ENCODE data around the gene ZSCAN25. TPM values are rescaled to one million over a fixed set of nuclear protein-coding genes. Genes with fewer than 3 reads are reported as not detected.
"Not testable (repeated sequence)": the region's sequence is repeated elsewhere in the genome, so short reads cannot be mapped to it uniquely, and the experiment has no call there.

Gene ZSCAN25
- total RNA-seq, 1 donor from 2014 or later = 10.3 TPM

DNA sequence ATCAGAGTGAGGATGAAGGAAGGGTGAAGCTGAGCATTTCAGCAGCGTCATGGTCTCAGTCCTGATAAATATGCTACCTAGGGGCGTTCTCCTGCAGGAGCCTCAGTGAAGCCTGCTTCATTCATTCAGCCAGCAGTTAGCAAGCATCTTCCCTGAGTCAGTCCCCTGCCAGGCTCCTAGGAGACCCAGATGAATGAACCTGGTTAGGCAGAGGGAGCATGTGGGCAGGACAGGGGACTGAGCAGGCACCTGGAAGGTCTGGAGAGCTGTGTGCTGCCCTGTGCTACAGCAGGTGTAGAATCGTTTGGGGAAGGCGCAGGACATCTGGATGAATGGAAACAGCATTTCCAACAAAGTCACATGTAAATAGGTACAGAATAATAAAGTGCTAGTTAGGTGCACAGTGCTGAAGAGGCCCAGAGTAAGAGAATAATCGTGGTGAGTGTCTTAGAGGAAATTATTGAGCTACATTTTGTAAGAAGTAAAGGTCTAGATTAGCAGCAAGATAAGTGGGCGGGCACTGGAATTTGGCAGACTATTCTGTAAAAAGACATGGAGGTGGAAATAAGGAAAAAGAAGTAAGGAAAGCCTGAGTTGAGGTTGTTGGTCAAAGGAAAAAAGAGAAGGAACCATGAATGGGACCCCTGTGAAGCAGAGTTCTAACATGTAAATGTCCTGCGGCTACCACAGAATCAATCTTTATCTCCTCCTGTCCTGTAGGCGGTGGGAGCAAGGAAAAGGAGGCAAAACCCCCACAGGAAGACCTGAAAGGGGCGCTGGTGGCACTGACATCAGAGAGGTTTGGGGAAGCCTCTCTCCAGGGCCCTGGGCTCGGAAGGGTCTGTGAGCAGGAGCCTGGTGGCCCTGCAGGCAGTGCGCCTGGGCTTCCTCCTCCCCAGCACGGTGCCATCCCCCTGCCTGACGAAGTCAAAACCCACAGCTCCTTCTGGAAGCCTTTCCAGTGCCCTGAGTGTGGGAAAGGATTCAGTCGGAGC lies 12.0 kb downstream of the ZSCAN25 start:
- intact Hi-C loops (cut with DNase I) = no loop called here

DNA sequence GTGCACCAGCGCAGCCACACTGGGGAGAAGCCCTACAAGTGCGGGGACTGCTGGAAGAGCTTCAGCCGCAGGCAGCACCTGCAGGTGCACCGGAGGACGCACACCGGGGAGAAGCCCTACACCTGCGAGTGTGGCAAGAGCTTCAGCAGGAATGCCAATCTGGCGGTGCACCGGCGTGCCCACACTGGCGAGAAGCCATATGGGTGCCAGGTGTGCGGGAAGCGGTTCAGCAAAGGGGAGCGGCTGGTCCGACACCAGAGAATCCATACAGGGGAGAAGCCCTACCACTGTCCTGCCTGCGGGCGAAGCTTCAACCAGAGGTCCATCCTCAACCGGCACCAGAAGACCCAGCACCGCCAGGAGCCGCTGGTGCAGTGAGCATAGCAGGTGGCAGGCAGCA lies 12.9 kb downstream of the ZSCAN25 start:
- no peak for DNase-seq (ENCODE audit: low spot score in 2 of 2)
- TF ChIP-seq, protein P1, sequence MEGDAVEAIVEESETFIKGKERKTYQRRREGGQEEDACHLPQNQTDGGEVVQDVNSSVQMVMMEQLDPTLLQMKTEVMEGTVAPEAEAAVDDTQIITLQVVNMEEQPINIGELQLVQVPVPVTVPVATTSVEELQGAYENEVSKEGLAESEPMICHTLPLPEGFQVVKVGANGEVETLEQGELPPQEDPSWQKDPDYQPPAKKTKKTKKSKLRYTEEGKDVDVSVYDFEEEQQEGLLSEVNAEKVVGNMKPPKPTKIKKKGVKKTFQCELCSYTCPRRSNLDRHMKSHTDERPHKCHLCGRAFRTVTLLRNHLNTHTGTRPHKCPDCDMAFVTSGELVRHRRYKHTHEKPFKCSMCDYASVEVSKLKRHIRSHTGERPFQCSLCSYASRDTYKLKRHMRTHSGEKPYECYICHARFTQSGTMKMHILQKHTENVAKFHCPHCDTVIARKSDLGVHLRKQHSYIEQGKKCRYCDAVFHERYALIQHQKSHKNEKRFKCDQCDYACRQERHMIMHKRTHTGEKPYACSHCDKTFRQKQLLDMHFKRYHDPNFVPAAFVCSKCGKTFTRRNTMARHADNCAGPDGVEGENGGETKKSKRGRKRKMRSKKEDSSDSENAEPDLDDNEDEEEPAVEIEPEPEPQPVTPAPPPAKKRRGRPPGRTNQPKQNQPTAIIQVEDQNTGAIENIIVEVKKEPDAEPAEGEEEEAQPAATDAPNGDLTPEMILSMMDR (IDR thresholded peaks at IDR 0.05) = no peak
- no peaks in the 10 kb centered on the region for H3K4me1 ChIP-seq
- intact Hi-C loops (cut with DNase I) = no loop called here
- no peaks in the 10 kb centered on the region for H3K27me3 ChIP-seq
- no peak overlapping the region for H3K27ac ChIP-seq
- peaks cover 50 to 76% of the 10 kb centered on the region in 2 donors for H3K36me3 ChIP-seq
- H3K9me3 ChIP-seq = no peaks in the 10 kb centered on the region
- H3K4me3 ChIP-seq = no peak overlapping the region

More for the DNA sequence above, 12.0 kb downstream of the ZSCAN25 start:
- Histone ChIP-seq H3K4me1 (no peaks in the 10 kb centered on the region), H3K36me3 (peaks cover 57 to 79% of the 10 kb centered on the region in 2 donors), H3K27me3 (no peaks in the 10 kb centered on the region), H3K4me3 (no peak overlapping the region), H3K9me3 (no peaks in the 10 kb centered on the region), H3K27ac (no peak overlapping the region)
- TF ChIP-seq, protein P1 (IDR thresholded peaks at IDR 0.05) = no peak
- no peak for DNase-seq (ENCODE audit: low spot score in 2 of 2)

DNA sequence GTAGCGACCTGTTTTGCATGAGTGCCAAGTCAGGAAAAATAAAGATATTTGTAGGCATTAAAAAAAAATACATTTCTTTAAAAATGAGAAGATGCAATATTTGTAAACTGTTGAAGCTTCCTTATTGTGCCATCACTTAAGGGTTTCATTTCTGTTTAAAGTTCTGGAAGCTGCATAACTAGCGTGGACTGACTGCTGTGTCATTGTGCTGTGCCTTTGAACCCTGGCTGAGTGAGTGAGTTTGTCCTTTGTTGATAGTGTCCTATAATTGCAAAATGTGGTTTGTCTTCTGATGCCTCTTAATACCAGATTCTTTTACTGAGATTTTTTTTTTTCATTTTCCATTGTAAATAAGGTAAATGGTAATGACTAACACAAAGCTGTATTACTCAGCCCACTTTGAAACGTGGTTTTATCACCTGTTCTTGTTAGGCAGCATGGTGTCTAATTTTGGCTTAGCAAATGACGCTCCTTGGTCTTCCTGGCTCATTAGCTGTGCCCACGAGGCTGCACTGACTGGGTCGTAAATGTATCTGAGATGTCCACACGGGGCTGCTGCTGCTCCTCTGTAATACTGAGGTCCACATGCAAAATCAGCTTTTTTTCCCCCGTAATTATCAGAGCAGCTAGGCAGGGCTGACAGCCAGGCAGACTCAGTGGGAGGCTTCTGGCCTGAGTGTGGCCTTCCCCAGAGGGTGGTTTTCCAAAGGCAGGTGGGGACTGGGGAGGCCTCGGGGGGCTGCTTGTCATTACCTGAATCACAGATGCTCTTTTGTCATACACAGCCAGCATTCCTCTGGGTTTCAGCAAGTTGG lies 14.8 kb downstream of the ZSCAN25 start:
- TF ChIP-seq, protein P1 (IDR thresholded peaks at IDR 0.05) = no peak
- H3K4me3 ChIP-seq = no peak overlapping the region
- H3K27me3 ChIP-seq = no peaks in the 10 kb centered on the region
- peaks cover 35 to 57% of the 10 kb centered on the region in 2 donors for H3K36me3 ChIP-seq
- intact Hi-C loops (cut with DNase I) = no loop called here
- no peak overlapping the region for H3K27ac ChIP-seq
- no peaks in the 10 kb centered on the region for H3K9me3 ChIP-seq
- H3K4me1 ChIP-seq = no peaks in the 10 kb centered on the region
- DNase-seq (ENCODE audit: low spot score in 2 of 2) = no peak

DNA sequence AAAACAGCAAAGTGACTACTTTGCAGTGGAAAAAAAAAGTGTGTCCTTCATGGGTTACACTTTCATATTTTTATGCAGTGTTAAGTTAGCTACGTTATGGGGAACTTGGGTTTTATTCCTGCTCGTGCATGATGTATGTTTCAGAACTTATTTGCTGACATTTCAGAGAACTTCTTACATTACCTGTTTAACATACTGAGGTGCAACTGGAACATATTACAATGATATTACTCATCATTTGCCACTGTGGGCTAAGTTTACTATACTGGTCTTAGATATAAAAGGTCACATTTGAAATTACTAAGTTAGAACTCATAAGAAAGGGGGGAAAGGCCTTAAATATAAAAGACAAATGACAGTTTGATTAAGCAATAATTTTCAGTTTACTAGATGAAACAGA lies 20.7 kb downstream of the ZSCAN25 start:
- intact Hi-C loops (cut with DNase I); H3K4me1 ChIP-seq; DNase-seq (ENCODE audit: low spot score in 2 of 2); H3K27ac ChIP-seq; H3K27me3 ChIP-seq; H3K9me3 ChIP-seq; H3K4me3 ChIP-seq: not testable (repeated sequence)
- peaks cover 5 to 23% of the 10 kb centered on the region in 2 donors for H3K36me3 ChIP-seq

DNA sequence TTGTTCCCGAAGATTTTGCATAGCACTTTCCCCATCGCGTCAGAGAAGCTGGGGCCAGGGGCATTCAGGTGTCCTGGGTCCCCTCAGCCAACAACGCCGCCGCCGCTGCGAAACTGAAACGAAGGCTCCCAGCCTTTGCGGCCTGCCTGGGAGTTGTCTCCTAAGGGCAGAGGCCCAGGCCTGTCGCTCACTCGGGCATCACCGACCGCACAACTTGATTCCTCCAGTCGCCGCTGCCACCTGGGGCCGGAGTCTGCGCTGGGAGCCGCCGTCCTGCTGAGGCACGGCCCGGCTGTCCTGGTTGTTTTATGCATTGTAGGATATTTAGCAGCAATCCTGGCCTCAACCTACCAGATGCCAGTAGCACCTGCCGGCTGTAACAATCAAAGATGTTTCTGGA lies 22.0 kb downstream of the ZSCAN25 start:
- Histone ChIP-seq H3K27me3 (no peaks in the 10 kb centered on the region), H3K4me3 (no peak overlapping the region), H3K9me3 (no peaks in the 10 kb centered on the region), H3K36me3 (peaks cover 2 to 14% of the 10 kb centered on the region in 2 donors), H3K4me1 (no peaks in the 10 kb centered on the region), H3K27ac (no peak overlapping the region)
- no peak for DNase-seq (ENCODE audit: low spot score in 2 of 2)
- intact Hi-C loops (cut with DNase I) = no loop called here
- TF ChIP-seq, protein P1 (IDR thresholded peaks at IDR 0.05) = no peak
